GM12892 (cell line): ENCODE data around the gene SWAP70. TPM values are rescaled to one million over a fixed set of nuclear protein-coding genes. Genes with fewer than 3 reads are reported as not detected.
"Not testable (repeated sequence)": the region's sequence is repeated elsewhere in the genome, so short reads cannot be mapped to it uniquely, and the experiment has no call there.

ENCODE experiments used
- DNase-seq: peaks from one replicate; pipeline ENCODE4 v3.0.0; 2011; ENCODE audit not compliant: insufficient read length
- FAIRE-seq: peaks from 2 replicates; lab custom pipeline; 2011; peaks lifted over from hg19 to GRCh38; lab: Jason Lieb, UNC
- POLR2A ChIP-seq: IDR thresholded peaks from 2 replicates; pipeline ENCODE4 v1.6.1; 2011; ENCODE audit warnings: low read depth, low read length, control low read depth
- POLR2AphosphoS5 ChIP-seq: IDR thresholded peaks from 2 replicates; pipeline ENCODE4 v1.6.1; 2011; ENCODE audit warnings: low read depth, low read length, control low read depth
- TAF1 ChIP-seq: IDR thresholded peaks from 2 replicates; pipeline ENCODE4 v1.6.1; 2011; ENCODE audit warnings: low read depth, mild to moderate bottlenecking, control low read depth, low read length, borderline replicate concordance
- polyA plus RNA-seq: library from polyadenylated mRNA; unstranded; fragments of >200 nt; gene quantifications from one replicate; pipeline ENCODE4 v1.2.1, GENCODE V29; 2012; ENCODE audit warnings: missing spikeins, inconsistent platforms; ENCODE audit not compliant: missing spikeins

SWAP70 gene
- polyA plus RNA-seq, result 82.1 TPM

DNA sequence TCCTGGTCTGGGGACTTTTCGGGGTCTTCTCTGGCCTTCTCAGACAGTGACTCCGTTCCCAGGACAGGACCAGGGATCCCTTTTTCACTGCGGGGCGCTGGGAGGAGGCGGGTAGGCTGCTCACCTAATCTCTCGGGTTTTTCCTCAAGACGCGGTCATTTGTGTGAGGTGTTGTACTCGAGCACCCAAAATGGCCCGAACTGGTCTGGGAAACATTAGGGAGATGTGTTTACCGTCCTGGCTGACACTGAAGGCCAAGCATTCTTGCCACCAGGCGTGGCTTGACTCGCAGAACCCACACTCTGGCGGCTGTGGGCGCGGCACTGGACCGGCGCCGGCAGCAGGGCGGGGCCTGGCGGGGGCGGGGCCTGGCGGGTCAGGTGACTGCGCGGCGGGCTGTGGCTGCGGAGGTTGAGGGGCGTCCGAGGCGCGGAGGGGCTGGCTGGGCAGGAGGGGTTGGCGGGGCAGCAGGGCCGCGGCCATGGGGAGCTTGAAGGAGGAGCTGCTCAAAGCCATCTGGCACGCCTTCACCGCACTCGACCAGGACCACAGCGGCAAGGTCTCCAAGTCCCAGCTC, at the start of gene SWAP70:
Gene SWAP70, plus strand, starts transcription at position 379 of the 577 bp plus-strand sequence. Its CDS starts 103 bp downstream, at position 482.
- DNase-seq (peak; percentile 70), FAIRE-seq (peak; percentile 99)
- TF ChIP-seq TAF1 (peak; percentile 78; the same call in 1 of the 2 replicates), POLR2AphosphoS5 (peak; percentile 85), POLR2A (peak; percentile 90)

DNA sequence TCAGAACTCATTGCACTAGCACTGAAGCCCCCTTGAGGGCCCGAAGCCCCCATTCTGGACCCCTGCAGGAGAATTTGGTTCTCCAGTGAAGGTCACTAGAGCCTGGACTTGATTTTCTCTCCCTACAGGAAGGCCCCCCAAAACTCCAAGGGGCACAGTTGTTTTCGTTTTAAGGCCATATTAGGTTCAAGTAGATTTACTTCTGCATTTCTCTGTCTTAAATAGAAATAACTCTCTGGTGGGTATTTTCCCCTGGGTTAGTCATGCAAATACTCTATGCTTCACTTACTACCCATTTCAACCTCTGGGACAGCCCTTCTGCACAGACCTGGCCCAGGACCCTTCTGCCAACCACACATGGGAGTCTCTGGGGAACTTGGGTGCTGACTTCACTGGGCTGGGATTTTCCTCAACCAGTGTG, 48.8 kb upstream of the SWAP70 start:
- FAIRE-seq, result peak; percentile 91
- DNase-seq, result no peak
- TF ChIP-seq TAF1 (no peak), POLR2A (no peak; the same call in 1 of the 2 replicates), POLR2AphosphoS5 (no peak)

DNA sequence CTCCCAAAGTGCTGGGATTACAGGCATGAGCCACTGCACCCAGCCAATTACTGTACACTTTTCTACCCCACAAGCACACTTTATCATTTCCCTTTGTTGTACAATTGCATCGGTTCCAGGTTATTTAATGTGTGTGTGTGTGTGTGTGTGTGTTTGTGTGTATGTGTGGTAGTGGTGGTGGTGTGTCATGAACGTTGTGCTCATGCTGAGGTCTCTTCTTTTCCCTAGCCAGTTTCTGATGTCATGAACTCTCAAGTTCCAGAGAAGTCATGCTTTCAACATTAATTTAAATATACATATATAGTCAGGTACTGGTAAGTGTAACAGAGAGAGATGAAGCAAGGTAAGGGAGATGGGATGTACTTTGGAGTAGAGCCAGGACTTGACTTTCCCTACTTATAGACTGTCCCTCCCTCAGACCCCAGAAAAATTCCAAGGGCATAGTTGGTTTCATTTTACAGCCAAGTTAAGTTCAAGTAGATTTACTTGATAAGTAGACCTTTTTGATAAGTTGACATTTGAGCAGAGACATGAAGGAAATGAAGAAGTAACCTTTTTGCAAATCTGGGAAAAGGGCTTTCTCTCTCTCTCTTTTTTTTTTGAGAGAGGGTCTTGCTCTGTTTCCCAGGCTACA, 47.7 kb upstream of the SWAP70 start:
- FAIRE-seq (peak; percentile 84), DNase-seq (no peak)
- no peak for TF ChIP-seq POLR2A
- TF ChIP-seq POLR2AphosphoS5, result no peak
- no peak for TF ChIP-seq TAF1

- no peak for DNase-seq
- TF ChIP-seq POLR2A (no peak), POLR2AphosphoS5 (no peak), TAF1 (no peak)
- peak; percentile 72 for FAIRE-seq
These were observed 47.0 kb upstream of the SWAP70 start for GRCh38 chr11:9616858-9617257.

- TF ChIP-seq POLR2A, result no peak
- TF ChIP-seq POLR2AphosphoS5, result no peak
- TF ChIP-seq TAF1, result no peak
- DNase-seq, result no peak
- FAIRE-seq, result no peak
These were observed 45.9 kb upstream of the SWAP70 start for GRCh38 chr11:9617940-9618339.

DNA sequence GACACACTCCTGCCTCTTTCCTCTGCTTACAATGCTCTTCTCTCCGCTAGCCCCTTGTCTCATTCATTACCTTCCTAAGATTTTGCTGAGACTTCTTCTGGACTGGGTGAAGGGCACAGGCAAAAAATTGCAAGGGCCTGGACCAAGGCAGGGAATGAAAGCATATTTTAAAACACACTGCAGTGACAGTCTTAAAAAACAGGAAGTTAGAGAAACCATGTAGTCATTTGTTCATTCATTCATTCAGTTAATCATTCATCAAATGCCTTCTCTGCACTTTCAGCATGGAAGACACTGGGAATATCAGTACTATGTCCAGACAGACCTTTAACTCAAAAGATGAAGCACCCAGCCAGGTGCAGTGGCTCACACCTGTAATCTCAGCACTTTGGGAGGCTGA, 44.9 kb upstream of the SWAP70 start:
- FAIRE-seq (no peak), DNase-seq (no peak)
- TF ChIP-seq TAF1 (no peak), POLR2AphosphoS5 (no peak), POLR2A (no peak)

- TF ChIP-seq POLR2AphosphoS5 (no peak), POLR2A (no peak)
- FAIRE-seq, result peak; percentile 46
- no peak for DNase-seq
These were observed 43.9 kb upstream of the SWAP70 start for GRCh38 chr11:9619971-9620370.

DNA sequence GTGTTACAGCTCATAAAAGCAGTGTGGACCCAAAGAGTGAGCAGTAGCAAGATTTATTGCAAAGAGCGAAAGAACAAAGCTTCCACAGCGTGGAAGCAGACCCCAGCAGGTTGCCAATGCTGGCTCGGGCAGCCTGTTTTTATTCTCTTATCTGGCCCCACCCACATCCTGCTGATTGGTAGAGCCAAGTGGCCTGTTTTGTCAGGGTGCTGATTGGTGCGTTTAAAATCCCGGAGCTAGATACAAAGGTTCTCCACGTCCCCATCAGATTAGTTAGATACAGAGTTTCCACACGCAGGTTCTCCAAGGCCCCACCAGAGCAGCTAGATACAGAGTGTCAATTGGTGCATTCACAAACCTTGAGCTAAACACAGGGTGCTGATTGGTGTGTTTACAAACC, 41.5 kb upstream of the SWAP70 start:
- not testable (repeated sequence) for FAIRE-seq, DNase-seq

DNA sequence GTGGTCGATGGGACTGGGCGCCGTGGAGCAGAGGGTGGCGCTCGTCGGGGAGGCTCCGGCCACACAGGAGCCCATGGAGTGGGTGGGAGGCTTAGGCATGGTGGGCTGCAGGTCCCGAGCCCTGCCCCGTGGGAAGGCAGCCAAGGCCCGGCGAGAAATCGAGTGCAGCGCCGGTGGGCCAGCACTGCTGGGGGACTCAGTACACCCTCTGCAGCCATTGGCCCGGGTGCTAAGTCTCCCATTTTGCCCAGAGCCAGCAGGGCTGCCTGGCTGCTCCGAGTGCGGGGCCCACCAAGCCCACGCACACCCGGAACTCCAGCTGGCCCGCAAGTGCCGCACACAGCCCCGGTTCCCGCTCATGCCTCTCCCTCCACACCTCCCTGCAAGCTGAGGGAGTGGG, 40.8 kb upstream of the SWAP70 start:
- DNase-seq, FAIRE-seq: not testable (repeated sequence)

DNA sequence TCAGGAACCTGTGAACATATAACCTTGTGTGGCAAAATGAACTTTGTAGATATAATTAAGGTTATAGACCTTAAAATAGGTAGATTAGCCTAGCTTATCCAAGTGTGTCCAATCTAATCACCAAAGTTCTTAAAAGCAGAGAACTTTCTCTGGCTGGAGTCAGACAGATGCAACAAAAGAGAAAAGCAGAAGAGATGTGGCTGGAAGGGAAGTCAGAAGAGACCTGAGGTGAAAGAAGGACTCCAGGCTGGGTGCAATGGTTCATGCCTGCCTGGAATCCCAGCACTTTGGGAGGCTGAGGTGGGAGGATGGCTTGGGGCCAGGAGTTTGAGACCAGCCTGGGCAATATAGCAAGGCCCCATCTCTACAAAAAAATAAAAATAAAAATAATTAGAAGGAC, 39.4 kb upstream of the SWAP70 start:
- no peak for DNase-seq
- no peak for FAIRE-seq

GRCh38 chr11:9625162-9625561, 38.7 kb upstream of the SWAP70 start:
- DNase-seq (no peak), FAIRE-seq (peak; percentile 69)
- TF ChIP-seq POLR2AphosphoS5 (no peak), POLR2A (no peak), TAF1 (no peak)

More for the DNA sequence above, 39.4 kb upstream of the SWAP70 start:
- TF ChIP-seq TAF1 (no peak), POLR2A (no peak), POLR2AphosphoS5 (no peak)

DNA sequence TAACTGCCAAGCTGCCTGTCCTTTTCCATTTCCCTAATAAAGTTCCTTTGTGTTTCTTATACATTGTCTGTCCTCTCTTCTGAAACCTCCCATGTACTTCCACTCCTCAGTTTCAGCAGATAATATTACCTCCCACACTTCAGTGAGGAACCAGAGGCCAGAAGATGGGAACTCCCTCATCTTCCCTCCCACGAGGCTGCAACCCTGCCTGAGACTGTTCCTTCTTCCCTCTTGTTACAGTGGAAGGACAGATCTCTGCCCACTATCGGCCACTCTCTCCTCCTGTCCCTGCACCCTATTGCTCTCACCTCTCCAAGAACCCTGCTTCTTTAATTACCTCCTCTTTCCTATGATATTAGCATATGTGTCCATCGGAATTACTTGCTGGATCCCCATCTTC, 38.1 kb upstream of the SWAP70 start:
- FAIRE-seq, result peak; percentile 78
- DNase-seq, result no peak
- TF ChIP-seq POLR2A, result no peak
- no peak for TF ChIP-seq TAF1
- no peak for TF ChIP-seq POLR2AphosphoS5
